NCI-H226 (cell line): ENCODE data around the gene CDK11A.

Source experiments
- DNase-seq: peaks from one replicate; pipeline ENCODE4 v3.0.0-alpha.2; 2015

Gene CDK11A

GRCh38 chr1:1724035-1724864 is at the start of gene CDK11A:
Gene CDK11A, minus strand, starts transcription at chr1:1724357. Its CDS starts 1,539 bp downstream, at chr1:1722818.
- peak; percentile 100 for DNase-seq

GRCh38 chr1:1773874-1774273 is 49.7 kb upstream of the CDK11A start:
- no peak for DNase-seq

GRCh38 chr1:1771096-1771495 is 46.9 kb upstream of the CDK11A start:
- DNase-seq: no peak

- no peak for DNase-seq
Observed at GRCh38 chr1:1770102-1770501, 45.9 kb upstream of the CDK11A start.

GRCh38 chr1:1768249-1768992 is 44.3 kb upstream of the CDK11A start:
- no peak for DNase-seq

GRCh38 chr1:1764876-1765470 is 40.8 kb upstream of the CDK11A start:
- no peak for DNase-seq

GRCh38 chr1:1763657-1764621 is 39.8 kb upstream of the CDK11A start:
- peak; percentile 79 for DNase-seq

GRCh38 chr1:1761504-1762376 is 37.6 kb upstream of the CDK11A start:
- DNase-seq: no peak

- no peak for DNase-seq
Observed at GRCh38 chr1:1760715-1761114, 36.6 kb upstream of the CDK11A start.

GRCh38 chr1:1760345-1760650 is 36.1 kb upstream of the CDK11A start:
- no peak for DNase-seq

GRCh38 chr1:1759456-1760344 is 35.5 kb upstream of the CDK11A start:
- no peak for DNase-seq

GRCh38 chr1:1758692-1759455 is 34.7 kb upstream of the CDK11A start:
- DNase-seq: peak; percentile 70

GRCh38 chr1:1758059-1758621 is 34.0 kb upstream of the CDK11A start:
- no peak for DNase-seq

GRCh38 chr1:1757422-1758058 is 33.4 kb upstream of the CDK11A start:
- DNase-seq: no peak

- no peak for DNase-seq
Observed at GRCh38 chr1:1756661-1757421, 32.7 kb upstream of the CDK11A start.

- no peak for DNase-seq
Observed at GRCh38 chr1:1755852-1756251, 31.7 kb upstream of the CDK11A start.

GRCh38 chr1:1755426-1755825 is 31.3 kb upstream of the CDK11A start:
- DNase-seq: no peak
